ENCODE measurements around the gene PFDN4.

DNA sequence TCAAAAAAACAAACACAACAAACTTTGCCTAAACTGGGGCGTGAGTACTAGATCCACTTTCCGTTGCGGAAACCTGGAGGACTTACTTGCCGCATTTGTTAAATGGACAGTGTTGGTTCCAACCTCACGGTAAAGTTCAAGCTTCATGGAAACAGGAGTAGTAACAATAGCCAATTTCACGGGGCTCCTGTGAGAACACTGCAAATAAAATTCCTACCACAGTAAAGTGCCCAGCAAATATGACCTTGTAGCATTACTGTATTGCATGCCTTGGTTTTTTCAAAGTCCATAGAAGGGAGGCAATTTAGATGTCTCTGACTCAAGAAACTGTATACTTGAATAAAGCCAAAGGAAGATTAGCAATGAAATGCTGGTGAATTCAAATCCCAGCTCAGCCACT, 30.5 kb upstream of the PFDN4 start:
- TF ChIP-seq, protein P1, sequence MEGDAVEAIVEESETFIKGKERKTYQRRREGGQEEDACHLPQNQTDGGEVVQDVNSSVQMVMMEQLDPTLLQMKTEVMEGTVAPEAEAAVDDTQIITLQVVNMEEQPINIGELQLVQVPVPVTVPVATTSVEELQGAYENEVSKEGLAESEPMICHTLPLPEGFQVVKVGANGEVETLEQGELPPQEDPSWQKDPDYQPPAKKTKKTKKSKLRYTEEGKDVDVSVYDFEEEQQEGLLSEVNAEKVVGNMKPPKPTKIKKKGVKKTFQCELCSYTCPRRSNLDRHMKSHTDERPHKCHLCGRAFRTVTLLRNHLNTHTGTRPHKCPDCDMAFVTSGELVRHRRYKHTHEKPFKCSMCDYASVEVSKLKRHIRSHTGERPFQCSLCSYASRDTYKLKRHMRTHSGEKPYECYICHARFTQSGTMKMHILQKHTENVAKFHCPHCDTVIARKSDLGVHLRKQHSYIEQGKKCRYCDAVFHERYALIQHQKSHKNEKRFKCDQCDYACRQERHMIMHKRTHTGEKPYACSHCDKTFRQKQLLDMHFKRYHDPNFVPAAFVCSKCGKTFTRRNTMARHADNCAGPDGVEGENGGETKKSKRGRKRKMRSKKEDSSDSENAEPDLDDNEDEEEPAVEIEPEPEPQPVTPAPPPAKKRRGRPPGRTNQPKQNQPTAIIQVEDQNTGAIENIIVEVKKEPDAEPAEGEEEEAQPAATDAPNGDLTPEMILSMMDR (IDR thresholded peaks at IDR 0.05), result no peak
- TF ChIP-seq POLR2A (IDR thresholded peaks at IDR 0.05), result no peak
- no peak for TF ChIP-seq POLR2AphosphoS5 (IDR thresholded peaks at IDR 0.05)

Data from upper lobe of left lung (tissue), 4 donors.